GM15510 (cell line): ENCODE results near the gene VDAC2.

Experiments used
- POLR2A ChIP-seq: IDR thresholded peaks from 3 replicates; pipeline ENCODE4 v1.6.1; 2011; ENCODE audit warnings: borderline replicate concordance; ENCODE audit not compliant: insufficient read length; ENCODE audit errors: extremely low read depth

Gene VDAC2

DNA sequence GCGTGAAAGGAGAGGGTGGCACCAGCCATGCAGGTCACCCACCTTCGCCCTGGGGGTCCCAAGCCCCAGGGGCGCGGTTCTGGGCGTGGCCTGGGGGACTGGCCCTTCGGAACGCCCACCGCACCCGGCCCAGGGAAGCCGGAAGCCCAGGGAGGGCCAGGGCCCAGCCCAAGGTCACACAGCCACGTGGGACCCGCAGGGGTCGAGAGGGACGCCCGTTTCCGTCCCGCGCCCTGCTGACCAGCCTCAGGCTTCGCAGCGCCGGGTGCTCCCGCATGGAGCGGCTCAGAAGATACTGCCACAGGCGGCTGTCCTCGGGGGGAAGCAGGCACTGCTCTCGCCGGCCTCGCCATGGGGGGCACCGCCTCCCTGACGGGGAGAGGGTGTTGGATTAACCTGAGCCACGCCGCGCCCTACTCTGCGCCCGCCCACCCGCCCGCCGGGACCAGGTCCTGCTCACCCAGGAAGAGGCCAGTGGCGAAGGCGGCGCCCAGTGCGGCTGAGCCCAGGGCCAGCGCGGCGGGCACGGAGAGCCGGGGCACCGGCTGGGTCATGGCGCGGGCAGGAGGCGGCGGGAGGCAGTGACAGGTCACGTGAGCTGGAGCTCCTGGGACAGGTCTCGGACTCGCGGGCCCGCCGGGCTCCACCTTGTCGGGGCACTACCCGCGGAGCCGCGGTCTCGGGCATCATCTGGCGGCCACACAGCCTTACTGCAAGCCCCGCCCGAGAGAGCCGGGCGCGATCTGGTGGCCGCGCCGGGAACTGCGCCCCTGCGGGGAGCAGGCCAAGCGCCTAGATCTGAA, 25.0 kb downstream of the VDAC2 start, which contains the start of gene COMTD1:
COMTD1 (minus strand) TSS at position 583 of the 803 bp plus-strand sequence; CDS start at position 554, 29 bp downstream.
- peak; percentile 57 for TF ChIP-seq POLR2A

DNA sequence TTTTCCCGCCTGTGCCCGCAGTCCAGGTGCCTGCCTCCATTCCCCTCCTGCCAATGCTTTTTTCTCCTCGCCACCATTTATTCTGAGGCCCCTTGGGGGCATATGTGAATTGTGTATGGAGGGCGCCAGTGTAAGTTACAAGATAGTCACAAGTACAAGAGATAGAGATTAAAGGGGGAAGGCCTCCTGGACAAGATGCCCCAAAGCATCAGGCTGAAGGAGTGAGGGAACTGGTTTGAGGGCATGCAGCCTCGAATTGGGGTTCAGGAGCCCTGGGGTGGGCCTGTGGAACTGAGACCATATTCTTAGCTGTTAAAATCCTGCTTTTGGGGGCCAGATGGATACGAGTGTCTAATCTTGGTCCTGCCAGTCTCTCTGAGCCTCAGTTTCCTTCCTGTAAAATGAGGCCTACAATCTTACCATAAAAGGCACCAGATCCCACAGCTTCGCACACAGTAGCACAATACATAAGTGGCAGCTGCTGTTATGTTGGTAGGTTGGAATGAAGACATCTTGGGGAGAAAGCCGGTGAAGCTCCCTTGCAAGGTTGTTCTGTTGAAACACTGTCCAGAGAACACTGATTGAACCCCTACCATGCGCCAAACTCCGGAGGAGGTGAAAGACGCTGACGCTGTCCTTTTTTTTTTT, 25.7 kb downstream of the VDAC2 start:
- no peak for TF ChIP-seq POLR2A

DNA sequence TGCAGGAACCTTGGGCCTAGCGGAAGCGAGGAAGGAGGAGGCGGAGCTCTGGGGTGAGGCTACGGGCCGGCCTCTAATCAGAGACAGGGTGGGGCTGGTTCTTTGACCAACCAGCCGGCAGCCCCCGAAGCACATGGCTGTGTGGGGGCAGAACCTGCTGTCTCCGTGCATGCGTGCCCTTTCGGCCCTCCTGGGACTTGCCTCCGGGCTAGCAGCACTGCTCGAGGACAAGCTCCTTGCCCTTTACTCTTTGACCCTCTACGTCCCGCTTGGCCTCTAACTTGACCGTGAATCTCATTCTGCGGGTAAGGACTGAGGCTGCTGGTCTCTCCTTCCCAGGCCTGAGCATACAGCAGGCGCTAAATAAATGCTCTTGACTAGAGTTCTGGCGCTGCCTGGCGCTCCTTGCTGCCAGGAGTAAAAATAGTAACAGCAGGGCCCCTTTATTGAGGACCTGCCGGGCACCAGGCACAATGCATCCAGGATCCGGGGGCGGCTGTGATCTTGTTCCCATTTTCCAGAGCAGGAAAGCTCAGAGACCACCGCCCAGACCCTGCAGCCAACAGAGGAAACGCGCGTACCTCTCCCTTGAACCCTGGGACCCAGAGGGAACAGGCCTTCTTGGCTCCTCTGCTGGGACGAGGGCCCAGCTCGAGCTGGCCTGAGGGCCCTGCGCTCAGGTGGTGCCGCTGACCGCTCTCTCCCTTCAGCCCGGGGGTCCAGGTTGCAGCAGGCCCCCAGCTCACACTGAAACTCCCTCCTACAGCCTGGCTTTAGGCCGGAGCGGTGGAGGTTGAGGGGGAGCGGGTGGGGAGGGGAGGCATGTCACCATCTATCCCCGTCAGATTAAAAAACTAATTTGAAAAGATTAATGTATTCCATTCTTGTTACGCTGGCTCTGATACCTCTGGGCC, 27.8 kb downstream of the VDAC2 start:
- TF ChIP-seq POLR2A, result no peak

DNA sequence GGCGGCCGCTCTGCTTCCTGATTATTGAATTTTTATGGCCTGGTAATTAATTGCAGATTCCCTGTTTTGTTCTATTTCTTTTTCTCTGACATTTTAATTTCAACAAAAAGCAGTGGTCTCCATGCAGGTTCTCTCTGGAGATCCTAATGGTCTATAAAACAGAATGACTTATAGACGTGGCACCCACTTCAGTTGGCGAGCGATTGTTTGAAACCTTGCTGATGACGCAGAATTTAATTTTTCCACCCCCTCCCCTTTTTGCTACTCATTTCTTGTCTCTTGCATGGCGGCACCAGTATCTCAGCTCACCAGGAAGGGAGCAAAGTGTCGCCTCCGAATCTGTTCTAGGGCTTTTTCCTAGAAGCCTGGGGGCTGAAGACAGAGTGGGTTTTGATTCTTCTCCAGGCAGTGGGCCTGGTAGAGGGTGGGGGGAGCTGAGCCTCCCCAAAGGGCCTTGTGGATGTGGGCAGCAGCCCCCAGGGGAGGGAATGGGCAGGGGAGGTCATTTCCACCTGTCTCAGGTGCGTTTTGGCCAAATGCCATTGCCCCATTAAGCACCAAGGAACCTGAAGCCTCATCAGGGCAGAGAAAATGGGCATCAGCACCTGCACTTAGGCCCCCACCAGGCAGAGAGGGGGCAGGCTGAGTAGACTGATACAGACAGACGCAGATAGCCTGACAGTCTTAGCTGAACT, 28.6 kb downstream of the VDAC2 start:
- no peak for TF ChIP-seq POLR2A

DNA sequence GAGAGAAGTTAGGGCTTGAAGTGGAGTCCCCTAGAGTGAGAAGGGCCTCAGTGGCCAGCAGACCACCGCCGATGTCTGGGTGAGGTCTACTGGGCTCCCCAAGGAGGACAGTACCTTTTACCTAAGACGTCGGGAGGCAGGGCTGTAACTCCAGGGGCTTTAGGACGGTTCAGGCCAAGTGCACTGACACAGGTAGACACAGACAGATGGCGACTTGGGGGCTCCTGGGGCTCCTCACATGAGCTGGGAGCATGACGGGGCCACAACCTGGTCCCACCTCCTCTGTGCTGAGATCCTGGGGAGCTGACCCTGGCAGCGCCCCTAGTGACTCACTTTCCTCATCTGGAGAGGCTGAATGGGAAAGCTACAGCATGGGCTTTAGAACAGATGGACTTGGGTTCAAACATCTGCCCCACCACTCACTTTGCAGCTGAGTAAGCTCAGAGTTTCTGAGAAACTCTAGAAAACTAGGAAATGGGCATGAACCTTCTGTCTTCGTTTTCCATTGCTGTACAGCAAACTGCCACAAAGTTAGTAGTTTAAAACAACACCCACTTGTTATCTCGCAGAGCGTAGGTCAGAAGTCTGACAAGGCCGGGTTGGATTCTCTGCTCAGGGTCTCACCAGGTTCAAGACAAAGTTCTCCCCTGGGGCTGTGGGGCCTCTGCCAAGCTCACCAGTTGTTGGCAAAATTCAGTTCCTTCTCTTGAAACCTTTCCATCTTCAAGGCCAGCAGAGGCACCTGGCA, 29.9 kb downstream of the VDAC2 start:
- TF ChIP-seq POLR2A, result no peak

DNA sequence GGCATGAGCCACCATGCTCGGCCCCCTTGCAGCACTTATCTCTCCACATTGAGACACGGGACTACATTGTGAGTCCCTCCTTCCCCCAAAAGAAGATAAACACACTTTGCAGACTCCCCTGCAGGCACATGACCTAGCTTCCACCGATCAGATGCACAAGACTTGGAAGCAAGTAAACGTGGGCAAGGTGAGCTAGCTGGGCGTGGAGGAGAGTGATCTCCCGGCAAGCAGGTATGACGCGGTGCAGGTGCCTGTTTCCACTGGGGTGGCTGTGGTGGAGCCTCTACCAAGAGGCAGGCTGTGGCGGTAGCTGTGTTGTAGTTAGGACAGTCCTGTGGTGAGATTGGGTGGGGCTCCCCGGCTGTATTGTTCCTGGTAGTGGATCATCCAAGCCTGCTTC, 32.8 kb downstream of the VDAC2 start:
- no peak for TF ChIP-seq POLR2A

DNA sequence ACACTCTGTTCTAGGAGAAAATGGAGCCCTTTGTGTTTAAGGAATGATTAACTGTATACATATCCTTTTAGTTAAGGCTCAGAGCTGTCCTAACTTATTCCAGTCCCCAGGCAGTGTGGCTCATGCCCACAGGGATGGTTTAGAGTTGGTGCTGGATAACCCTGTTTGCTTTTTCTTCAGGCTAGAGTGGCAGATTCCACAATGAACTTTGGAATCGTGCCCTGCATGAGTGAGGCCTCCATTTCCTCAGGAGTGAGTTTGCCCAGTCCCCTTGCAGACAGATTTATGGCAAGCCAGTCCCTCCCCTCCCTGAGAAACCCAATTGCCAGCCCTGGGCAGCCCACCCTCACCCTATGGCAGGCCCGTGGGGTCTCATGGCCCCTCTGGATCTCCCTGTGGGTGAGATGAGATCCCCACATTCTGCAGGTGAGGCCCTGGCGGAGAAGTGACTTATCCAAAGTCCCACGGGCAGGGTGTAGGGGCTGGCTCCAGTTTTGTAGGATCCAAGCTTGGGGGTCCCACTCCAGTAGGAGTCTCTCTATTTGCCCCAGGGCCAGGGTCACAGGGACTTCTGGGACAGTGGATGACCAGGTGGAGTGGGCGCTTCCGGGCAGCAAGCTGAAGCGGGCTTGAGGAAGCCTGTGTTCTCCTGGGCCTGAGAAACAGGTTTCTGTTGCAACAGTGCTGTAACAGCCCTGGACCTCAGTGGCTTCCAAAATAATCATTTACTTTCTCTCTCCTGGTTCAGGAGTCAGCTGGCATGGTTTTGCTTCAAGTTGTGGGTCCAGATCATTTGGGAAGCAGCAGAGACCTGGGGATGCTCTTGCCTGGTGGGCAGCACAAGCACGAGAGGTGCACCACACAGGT, 34.1 kb downstream of the VDAC2 start:
- no peak for TF ChIP-seq POLR2A

DNA sequence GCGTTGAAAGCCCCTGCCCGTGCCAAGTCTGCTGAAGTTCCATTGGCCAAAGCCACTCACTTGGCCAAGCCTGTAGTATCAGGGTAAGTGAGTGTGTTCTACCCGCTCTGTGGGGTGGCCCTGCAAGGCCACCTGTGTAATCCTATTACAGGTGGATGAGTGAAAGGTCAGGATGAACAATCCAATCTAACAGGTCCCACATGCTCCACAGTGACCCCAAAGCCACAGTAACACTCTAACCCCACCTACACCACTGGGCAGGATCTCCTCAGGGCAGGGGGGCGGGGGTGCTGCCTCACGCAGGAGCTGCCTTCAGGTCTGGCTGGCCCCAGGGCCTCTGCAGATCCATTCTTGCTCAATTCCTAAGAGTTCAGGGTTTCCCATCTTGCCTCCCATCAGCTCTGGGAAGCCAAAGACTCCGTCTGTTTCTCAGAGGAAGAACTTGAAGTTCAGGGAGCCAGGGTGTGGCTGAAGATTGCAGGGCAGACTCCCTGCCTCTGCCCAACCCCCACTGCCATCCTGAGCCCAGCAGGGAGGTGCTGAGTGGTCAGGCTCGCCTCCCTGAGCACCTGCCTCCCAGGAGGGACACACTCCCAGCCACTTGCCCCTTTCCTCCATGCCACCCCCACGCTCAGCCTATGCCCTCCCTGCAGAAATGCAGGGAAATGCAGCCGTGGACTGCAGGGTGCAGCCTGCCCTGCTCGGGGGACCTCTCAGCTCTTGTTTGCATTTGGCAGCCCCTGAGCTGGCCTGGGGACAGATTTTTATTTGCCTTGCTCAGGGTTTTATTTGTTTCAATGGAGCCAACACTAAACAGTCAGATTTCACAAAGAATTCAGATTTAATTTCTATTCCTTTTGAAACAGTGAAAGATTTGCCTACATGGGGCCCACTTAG, 35.0 kb downstream of the VDAC2 start:
- no peak for TF ChIP-seq POLR2A

DNA sequence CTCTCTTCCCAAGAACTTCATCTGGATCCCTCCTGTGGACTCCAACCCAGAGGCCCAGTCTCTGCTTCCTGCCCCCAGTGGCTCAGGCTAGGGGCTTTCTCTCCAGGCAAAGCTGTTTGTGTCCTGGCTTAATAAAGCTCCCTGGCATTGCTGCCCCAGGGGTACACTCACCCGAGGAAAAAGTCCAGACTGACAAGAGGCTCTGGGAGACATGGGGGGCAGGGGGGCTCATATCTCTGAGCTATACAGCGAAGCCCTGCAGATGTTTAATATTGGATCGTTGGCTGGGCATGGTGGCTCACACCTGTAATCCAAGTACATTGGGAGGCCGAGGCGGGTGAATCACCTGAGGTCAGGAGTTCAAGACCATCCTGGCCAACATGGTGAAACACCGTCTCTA, 35.9 kb downstream of the VDAC2 start:
- no peak for TF ChIP-seq POLR2A

DNA sequence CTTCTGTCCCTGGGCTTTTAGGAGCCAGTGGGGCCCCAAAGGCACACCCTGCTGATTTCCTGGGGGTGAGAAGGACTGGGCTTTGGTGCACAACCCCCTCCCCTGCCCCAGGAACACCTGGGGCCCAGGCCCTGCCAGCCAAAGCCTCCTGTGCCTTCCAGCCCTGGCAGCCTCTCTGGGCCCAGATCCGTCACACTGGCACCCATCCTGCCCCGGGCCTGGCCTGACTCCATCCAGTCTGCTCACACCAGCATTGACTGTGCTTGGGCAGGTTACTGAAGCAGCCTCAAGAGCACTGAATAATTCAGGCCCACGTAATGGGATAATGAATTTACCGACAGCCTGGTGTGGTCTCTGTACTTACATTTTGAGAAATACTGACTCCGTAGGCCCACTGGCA, 37.2 kb downstream of the VDAC2 start:
- no peak for TF ChIP-seq POLR2A

DNA sequence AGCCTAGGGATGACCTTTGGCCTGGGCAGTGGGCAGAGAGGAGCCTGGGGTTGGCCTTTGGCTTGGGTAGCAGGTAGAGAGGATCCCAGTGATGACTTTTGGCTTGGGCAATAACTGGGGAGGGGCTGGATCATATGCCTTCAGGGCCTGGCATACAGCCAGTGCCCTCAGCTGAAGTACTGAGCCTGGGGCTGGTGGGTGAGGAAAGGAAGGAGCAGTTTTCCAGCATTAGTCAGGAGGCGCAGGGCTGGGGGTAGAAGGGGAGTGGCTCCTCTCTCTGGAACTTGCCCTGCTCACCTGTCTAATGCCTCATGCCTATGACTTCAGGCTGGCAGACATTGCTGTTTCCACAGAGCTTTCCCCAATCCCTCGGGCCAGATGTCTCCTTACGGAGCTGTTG, 40.3 kb downstream of the VDAC2 start:
- no peak for TF ChIP-seq POLR2A
